HEK293 (cell line): ENCODE measurements around the gene BTBD9.

ENCODE experiments used
- CTCF ChIA-PET: fragments of 350-600 bp; formaldehyde crosslinking; extraction: SDS; loops from one replicate; lab custom pipeline; 2021; ENCODE audit warnings: antibody characterized with exemption; lab: Yijun Ruan, JAX
- POLR2A ChIA-PET: fragments of 300-600 bp; formaldehyde crosslinking; extraction: SDS; loops from one replicate; lab custom pipeline; 2020; ENCODE audit warnings: antibody characterized with exemption, inconsistent platforms; lab: Yijun Ruan, JAX
- H3K27ac ChIP-seq: fragments of 200-500 bp; sonication (Bioruptor generic); 2 replicates; pipeline ENCODE4 v1.5.1; 2014; ENCODE audit warnings: low read depth, low read length, control low read depth, inconsistent platforms; ENCODE audit errors: extremely low read depth
- H3K36me3 ChIP-seq, 2 experiments: fragments of 200-500 bp in 1 of 2; sonication (Bioruptor generic) in 1 of 2; 1 replicate in 1 of 2; 2 replicates in 1 of 2; pipeline ENCODE4 v1.5.1; 2014 to 2017; ENCODE audit warnings: inconsistent platforms in 2 of 2, low read length in 2 of 2; ENCODE audit not compliant: control insufficient read depth in 2 of 2, insufficient read depth in 1 of 2
- H3K4me1 ChIP-seq: fragments of 200-500 bp; sonication (Bioruptor generic); 2 replicates; pipeline ENCODE4 v1.5.1; 2014; ENCODE audit warnings: mild to moderate bottlenecking, low read length, inconsistent platforms; ENCODE audit not compliant: control insufficient read depth, insufficient read depth
- H3K4me3 ChIP-seq: 2 replicates; pipeline ENCODE4 v1.5.1; 2011; ENCODE audit warnings: low read depth, mild to moderate bottlenecking, control low read depth, low read length, moderate library complexity
- H3K9me3 ChIP-seq: fragments of 200-500 bp; sonication (Bioruptor generic); 2 replicates; pipeline ENCODE4 v1.5.1; 2014; ENCODE audit warnings: low read depth, low read length, inconsistent platforms; ENCODE audit not compliant: control insufficient read depth, insufficient read depth
- IKZF3 ChIP-seq: fragments of 450-650 bp; IDR thresholded peaks from 2 replicates; pipeline ENCODE4 v1.5.0; 2018; ENCODE audit warnings: missing biosample characterization, mild to moderate bottlenecking, missing genetic modification characterization, moderate library complexity
- PRDM2 ChIP-seq: fragments of 450-650 bp; formaldehyde crosslinking; IDR thresholded peaks from 2 replicates; pipeline ENCODE4 v1.5.1; 2016; ENCODE audit warnings: missing biosample characterization, missing genetic modification characterization, borderline replicate concordance
- SP2 ChIP-seq: fragments of 450-650 bp; formaldehyde crosslinking; IDR thresholded peaks from 2 replicates; pipeline ENCODE4 v1.5.1; 2016; ENCODE audit warnings: missing biosample characterization, missing genetic modification characterization
- SP3 ChIP-seq: fragments of 450-650 bp; formaldehyde crosslinking; IDR thresholded peaks from 2 replicates; pipeline ENCODE4 v1.5.1; 2016; ENCODE audit warnings: missing biosample characterization, missing genetic modification characterization
- ZBTB7A ChIP-seq: fragments of 450-650 bp; formaldehyde crosslinking; IDR thresholded peaks from 2 replicates; pipeline ENCODE4 v1.5.1; 2016; ENCODE audit warnings: low read depth, missing biosample characterization, missing genetic modification characterization
- ZIC2 ChIP-seq: fragments of 450-650 bp; formaldehyde crosslinking; IDR thresholded peaks from 2 replicates; pipeline ENCODE4 v1.5.1; 2016; ENCODE audit warnings: missing biosample characterization, missing genetic modification characterization
- ZNF140 ChIP-seq: fragments of 450-650 bp; formaldehyde crosslinking; IDR thresholded peaks from 2 replicates; pipeline ENCODE4 v1.5.1; 2016; ENCODE audit warnings: missing biosample characterization, missing genetic modification characterization
- ZNF211 ChIP-seq: fragments of 450-650 bp; formaldehyde crosslinking; IDR thresholded peaks from 2 replicates; pipeline ENCODE4 v1.5.1; 2016; ENCODE audit warnings: low read depth, missing biosample characterization, missing genetic modification characterization
- ZNF214 ChIP-seq: fragments of 450-650 bp; formaldehyde crosslinking; IDR thresholded peaks from 2 replicates; pipeline ENCODE4 v1.5.1; 2017; ENCODE audit warnings: missing biosample characterization, mild to moderate bottlenecking, missing genetic modification characterization, borderline replicate concordance
- ZNF223 ChIP-seq: fragments of 450-650 bp; formaldehyde crosslinking; IDR thresholded peaks from 2 replicates; pipeline ENCODE4 v1.5.1; 2016; ENCODE audit warnings: missing biosample characterization, missing genetic modification characterization
- ZNF24 ChIP-seq: fragments of 450-650 bp; formaldehyde crosslinking; IDR thresholded peaks from 2 replicates; pipeline ENCODE4 v1.5.1; 2016; ENCODE audit warnings: missing biosample characterization, missing genetic modification characterization
- ZNF324 ChIP-seq: fragments of 450-650 bp; formaldehyde crosslinking; IDR thresholded peaks from 2 replicates; pipeline ENCODE4 v1.5.1; 2016; ENCODE audit warnings: missing biosample characterization, missing genetic modification characterization
- ZNF561 ChIP-seq: fragments of 450-650 bp; IDR thresholded peaks from 2 replicates; pipeline ENCODE4 v1.5.1; 2018; ENCODE audit warnings: missing biosample characterization, missing genetic modification characterization, borderline replicate concordance
- ZNF610 ChIP-seq: fragments of 450-650 bp; formaldehyde crosslinking; IDR thresholded peaks from 2 replicates; pipeline ENCODE4 v1.5.1; 2016; ENCODE audit warnings: missing biosample characterization, missing genetic modification characterization, borderline replicate concordance
- ZNF621 ChIP-seq: fragments of 450-650 bp; formaldehyde crosslinking; IDR thresholded peaks from 2 replicates; pipeline ENCODE4 v1.5.1; 2017; ENCODE audit warnings: missing biosample characterization, missing genetic modification characterization
- ZNF660 ChIP-seq: fragments of 450-650 bp; IDR thresholded peaks from 2 replicates; pipeline ENCODE4 v1.5.1; 2018; ENCODE audit warnings: missing biosample characterization, mild to moderate bottlenecking, missing genetic modification characterization
- ZNF670 ChIP-seq: fragments of 450-650 bp; formaldehyde crosslinking; IDR thresholded peaks from 2 replicates; pipeline ENCODE4 v1.5.1; 2016; ENCODE audit warnings: missing biosample characterization, missing genetic modification characterization, low read depth
- ZNF692 ChIP-seq: fragments of 450-650 bp; formaldehyde crosslinking; IDR thresholded peaks from 2 replicates; pipeline ENCODE4 v1.5.1; 2016; ENCODE audit warnings: missing biosample characterization, missing genetic modification characterization
- ZNF792 ChIP-seq: fragments of 450-650 bp; formaldehyde crosslinking; IDR thresholded peaks from 2 replicates; pipeline ENCODE4 v1.5.1; 2016; ENCODE audit warnings: missing biosample characterization, missing genetic modification characterization
- TF ChIP-seq, protein P1 (sequence below): fragments of 450-650 bp; formaldehyde crosslinking; IDR thresholded peaks from 2 replicates; pipeline ENCODE4 v1.5.1; 2016; ENCODE audit warnings: missing biosample characterization, missing genetic modification characterization
- TF ChIP-seq, protein P2 (sequence below): fragments of 450-650 bp; formaldehyde crosslinking; IDR thresholded peaks from 2 replicates; pipeline ENCODE4 v1.5.1; 2017; ENCODE audit warnings: missing biosample characterization, mild to moderate bottlenecking, missing genetic modification characterization, moderate library complexity

The BTBD9 gene

DNA sequence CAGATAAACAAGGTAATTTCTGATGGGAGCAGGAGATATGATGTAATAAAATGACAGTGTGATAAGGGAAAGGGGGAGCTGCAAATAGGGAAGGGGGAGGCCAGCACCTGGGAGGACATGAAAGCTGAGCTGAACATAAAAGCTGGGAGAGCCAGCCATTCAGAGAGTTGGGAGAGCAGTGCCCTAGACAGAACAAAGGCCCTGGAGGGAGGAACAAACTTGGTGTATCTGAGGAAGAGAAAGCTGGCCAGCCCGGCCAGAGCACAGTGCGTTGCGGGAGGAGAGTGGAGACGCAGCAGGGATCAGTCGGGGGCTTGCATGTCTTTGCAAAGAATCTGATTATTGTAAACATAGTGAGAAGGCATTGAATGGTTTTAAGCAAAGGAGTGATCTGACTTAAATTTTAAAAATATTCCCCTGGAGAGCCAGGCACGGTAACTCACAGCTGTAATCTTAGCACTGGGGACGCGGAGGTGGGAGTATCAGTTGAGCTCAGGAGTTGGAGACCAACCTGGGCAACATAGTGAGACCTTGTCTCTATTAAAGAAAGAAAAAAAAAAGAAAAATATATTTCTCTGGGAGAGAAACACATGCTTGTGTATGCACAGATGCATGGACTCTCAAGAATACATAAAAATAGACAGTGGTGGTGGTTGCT lies 502.0 kb downstream of the BTBD9 start:
- Histone ChIP-seq H3K27ac (no peak overlapping the region), H3K4me3 (no peak overlapping the region)
- no peak for TF ChIP-seq ZNF561 (tag by site-specific recombination)
- TF ChIP-seq, protein P1, sequence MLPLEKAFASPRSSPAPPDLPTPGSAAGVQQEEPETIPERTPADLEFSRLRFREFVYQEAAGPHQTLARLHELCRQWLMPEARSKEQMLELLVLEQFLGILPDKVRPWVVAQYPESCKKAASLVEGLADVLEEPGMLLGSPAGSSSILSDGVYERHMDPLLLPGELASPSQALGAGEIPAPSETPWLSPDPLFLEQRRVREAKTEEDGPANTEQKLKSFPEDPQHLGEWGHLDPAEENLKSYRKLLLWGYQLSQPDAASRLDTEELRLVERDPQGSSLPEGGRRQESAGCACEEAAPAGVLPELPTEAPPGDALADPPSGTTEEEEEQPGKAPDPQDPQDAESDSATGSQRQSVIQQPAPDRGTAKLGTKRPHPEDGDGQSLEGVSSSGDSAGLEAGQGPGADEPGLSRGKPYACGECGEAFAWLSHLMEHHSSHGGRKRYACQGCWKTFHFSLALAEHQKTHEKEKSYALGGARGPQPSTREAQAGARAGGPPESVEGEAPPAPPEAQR = no peak
- TF ChIP-seq SP3 (tag by site-specific recombination) = no peak
- no peak for TF ChIP-seq ZNF692 (tag by site-specific recombination)
- no peak for TF ChIP-seq ZNF24 (tag by site-specific recombination)
- TF ChIP-seq, all 188 proteins: peak for 0
- H3K4me1 ChIP-seq = no peaks in the 10 kb centered on the region; the same call in 1 of the 2 replicates
- CTCF ChIA-PET = no interaction called here
- peaks cover 0 to 9% of the 10 kb centered on the region in 2 experiments; a peak in 1 of 3 replicates for H3K36me3 ChIP-seq
- POLR2A ChIA-PET = no interaction called here
- no peaks in the 10 kb centered on the region for H3K9me3 ChIP-seq

- Histone ChIP-seq H3K4me1 (no peaks in the 10 kb centered on the region), H3K36me3 (peaks cover 0 to 6% of the 10 kb centered on the region in 2 experiments; a peak in 1 of 3 replicates), H3K4me3 (no peak overlapping the region), H3K27ac (no peak overlapping the region), H3K9me3 (no peaks in the 10 kb centered on the region)
- POLR2A ChIA-PET = no interaction called here
- TF ChIP-seq ZIC2 (tag by site-specific recombination) = 0 out of 2 replicates have a peak, but pooled peaks have one; percentile 11
- TF ChIP-seq ZBTB7A (tag by site-specific recombination) = no peak
- CTCF ChIA-PET = no interaction called here
These were observed 503.2 kb downstream of the BTBD9 start for GRCh38 chr6:38136547-38136946.

- ChIA-PET POLR2A (interaction anchor here (0.6 kb wide), 1 partner anchor 1118 kb away, joined by 4 read pairs; no protein-coding TSS in a partner anchor), CTCF (interaction anchor here (0.6 to 2.1 kb wide), 3 partner anchors 100 to 428 kb away, joined by 4 to 5 read pairs (median 5); no protein-coding TSS in a partner anchor)
- Histone ChIP-seq H3K36me3 (peaks cover 0 to 6% of the 10 kb centered on the region in 2 experiments; a peak in 1 of 3 replicates), H3K27ac (no peak overlapping the region), H3K9me3 (no peaks in the 10 kb centered on the region), H3K4me3 (no peak overlapping the region), H3K4me1 (no peaks in the 10 kb centered on the region)
- TF ChIP-seq SP2 (tag by site-specific recombination) (no peak), ZNF140 (tag by site-specific recombination) (no peak), ZNF561 (tag by site-specific recombination) (no peak), ZNF610 (tag by site-specific recombination) (no peak), IKZF3 (tag by site-specific recombination) (no peak), ZNF211 (tag by site-specific recombination) (no peak), ZNF223 (no peak), ZNF670 (tag by site-specific recombination) (no peak), ZNF324 (tag by site-specific recombination) (no peak), PRDM2 (no peak), ZNF660 (tag by site-specific recombination) (no peak), ZNF792 (tag by site-specific recombination) (no peak), ZNF621 (tag by site-specific recombination) (no peak), ZNF214 (tag by site-specific recombination) (no peak)
- TF ChIP-seq, protein P2, sequence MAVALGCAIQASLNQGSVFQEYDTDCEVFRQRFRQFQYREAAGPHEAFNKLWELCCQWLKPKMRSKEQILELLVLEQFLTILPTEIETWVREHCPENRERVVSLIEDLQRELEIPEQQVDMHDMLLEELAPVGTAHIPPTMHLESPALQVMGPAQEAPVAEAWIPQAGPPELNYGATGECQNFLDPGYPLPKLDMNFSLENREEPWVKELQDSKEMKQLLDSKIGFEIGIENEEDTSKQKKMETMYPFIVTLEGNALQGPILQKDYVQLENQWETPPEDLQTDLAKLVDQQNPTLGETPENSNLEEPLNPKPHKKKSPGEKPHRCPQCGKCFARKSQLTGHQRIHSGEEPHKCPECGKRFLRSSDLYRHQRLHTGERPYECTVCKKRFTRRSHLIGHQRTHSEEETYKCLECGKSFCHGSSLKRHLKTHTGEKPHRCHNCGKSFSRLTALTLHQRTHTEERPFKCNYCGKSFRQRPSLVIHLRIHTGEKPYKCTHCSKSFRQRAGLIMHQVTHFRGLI (tag by site-specific recombination) = no peak
These were observed 505.0 kb downstream of the BTBD9 start for GRCh38 chr6:38134704-38135088.
